Smooth muscle cell (in vitro differentiated cells): ENCODE measurements around the gene TMPRSS11B. TPM values are rescaled to one million over a fixed set of nuclear protein-coding genes. Genes with fewer than 3 reads are reported as not detected.
A peak's percentile ranks its signal among the peaks of the same experiment; 100 is the strongest.

Source experiments
- DNase-seq: peaks from one replicate; lab custom pipeline; 2025; ENCODE audit not compliant: unreplicated experiment; lab: John Stamatoyannopoulos, UW
- H2AFZ ChIP-seq: fragments of 200-600 bp; sonication (generic); 2 replicates; pipeline ENCODE4 v1.6.0; 2016; ENCODE audit warnings: antibody characterized with exemption, low read depth, mild to moderate bottlenecking
- H3F3A ChIP-seq: fragments of 200-600 bp; sonication (generic); 2 replicates; pipeline ENCODE4 v1.6.0; 2017; ENCODE audit warnings: antibody characterized with exemption, low read depth
- H3K27ac ChIP-seq: fragments of 200-600 bp; sonication (generic); 2 replicates; pipeline ENCODE4 v1.5.1; 2016; ENCODE audit warnings: low read depth, mild to moderate bottlenecking
- H3K27me3 ChIP-seq: fragments of 200-600 bp; sonication (generic); 2 replicates; pipeline ENCODE4 v1.6.1; 2016; ENCODE audit warnings: low read depth, mild to moderate bottlenecking
- H3K36me3 ChIP-seq: fragments of 200-600 bp; sonication (generic); 2 replicates; pipeline ENCODE4 v1.5.1; 2016; ENCODE audit warnings: low read depth
- H3K4me1 ChIP-seq: fragments of 200-600 bp; sonication (generic); 2 replicates; pipeline ENCODE4 v1.5.1; 2016; ENCODE audit warnings: low read depth
- H3K4me2 ChIP-seq: fragments of 200-600 bp; sonication (generic); 2 replicates; pipeline ENCODE4 v1.6.0; 2016; ENCODE audit warnings: mild to moderate bottlenecking
- H3K4me3 ChIP-seq: fragments of 200-600 bp; sonication (generic); 2 replicates; pipeline ENCODE4 v1.5.1; 2016; ENCODE audit warnings: mild to moderate bottlenecking
- H3K79me2 ChIP-seq: fragments of 200-600 bp; sonication (generic); 2 replicates; pipeline ENCODE4 v1.6.0; 2016; ENCODE audit warnings: low read depth, mild to moderate bottlenecking
- H3K9ac ChIP-seq: fragments of 200-600 bp; sonication (generic); 2 replicates; pipeline ENCODE4 v1.6.0; 2016; ENCODE audit warnings: low read depth
- H3K9me3 ChIP-seq: fragments of 200-600 bp; sonication (generic); replicated peaks from 2 replicates; pipeline ENCODE4 v1.5.1; 2016; ENCODE audit warnings: low read depth
- H4K20me1 ChIP-seq: fragments of 200-600 bp; sonication (generic); 2 replicates; pipeline ENCODE4 v1.6.0; 2016; ENCODE audit warnings: low read depth
- CTCF ChIP-seq: fragments of 200-600 bp; sonication (generic); IDR thresholded peaks from 2 replicates; pipeline ENCODE4 v1.5.1; 2017; ENCODE audit warnings: borderline replicate concordance, mild to moderate bottlenecking, antibody characterized with exemption; ENCODE audit not compliant: insufficient read depth, poor library complexity, severe bottlenecking
- WGBS: methylation state at CpG from one replicate; pipeline ENCODE4 v1.1.7; 2016; ENCODE audit warnings: low lambda C conversion rate; 5-methylcytosine and 5-hydroxymethylcytosine counted together
- polyA plus RNA-seq: library from polyadenylated mRNA; unstranded; fragments of >200 nt; fragmentation: Nextera tagmentation; extraction: Ambion mirVana; gene quantifications from 2 replicates; pipeline ENCODE4 v1.2.1, GENCODE V29; 2016
- total RNA-seq: library from RNA; depleted of rRNA; stranded (reverse); fragments of >200 nt; gene quantifications from 2 replicates; pipeline ENCODE4 v1.2.3, GENCODE V29; 2014

Gene TMPRSS11B
- total and polyA plus RNA-seq, 2 experiments from 2014 or later = 0.26 to 0.58 TPM

GRCh38 chr4:68271851-68272357 lies 26.4 kb upstream of the TMPRSS11B start:
- Histone ChIP-seq H3K9ac (peak overlapping the region; percentile 70), H3K36me3 (no peaks in the 10 kb centered on the region), H2AFZ (peak overlapping the region; percentile 97), H3K4me3 (peak overlapping the region; percentile 67), H3F3A (no peaks in the 10 kb centered on the region), H3K9me3 (no peaks in the 10 kb centered on the region), H3K27ac (peak overlapping the region; percentile 40), H3K4me1 (peaks cover 7% of the 10 kb centered on the region), H3K79me2 (no peaks in the 10 kb centered on the region), H3K27me3 (no peaks in the 10 kb centered on the region), H3K4me2 (peak overlapping the region; percentile 89), H4K20me1 (no peaks in the 10 kb centered on the region)
- no peak for DNase-seq
- TF ChIP-seq CTCF = peak; percentile 70
- 3% methylated on average over 11 of the region's 11 CpGs for whole genome bisulfite sequencing

GRCh38 chr4:68267433-68267944 lies 22.0 kb upstream of the TMPRSS11B start:
- Histone ChIP-seq H3K4me2 (no peak overlapping the region), H3F3A (no peaks in the 10 kb centered on the region), H3K27ac (peak overlapping the region; percentile 17), H3K9ac (no peak overlapping the region), H4K20me1 (no peaks in the 10 kb centered on the region), H3K4me3 (no peak overlapping the region), H3K79me2 (no peaks in the 10 kb centered on the region), H2AFZ (peak overlapping the region; percentile 76), H3K36me3 (no peaks in the 10 kb centered on the region), H3K9me3 (no peaks in the 10 kb centered on the region), H3K4me1 (peaks cover 3% of the 10 kb centered on the region), H3K27me3 (no peaks in the 10 kb centered on the region)
- DNase-seq = no peak
- 67% methylated on average over 2 of the region's 2 CpGs for WGBS
- no peak for TF ChIP-seq CTCF

GRCh38 chr4:68264875-68265565 lies 19.5 kb upstream of the TMPRSS11B start:
- Histone ChIP-seq H3K4me2 (no peak overlapping the region), H3K9me3 (no peaks in the 10 kb centered on the region), H3F3A (no peaks in the 10 kb centered on the region), H3K27ac (no peak overlapping the region), H4K20me1 (no peaks in the 10 kb centered on the region), H3K9ac (no peak overlapping the region), H2AFZ (no peak overlapping the region), H3K27me3 (no peaks in the 10 kb centered on the region), H3K36me3 (no peaks in the 10 kb centered on the region), H3K4me1 (no peaks in the 10 kb centered on the region), H3K79me2 (no peaks in the 10 kb centered on the region), H3K4me3 (no peak overlapping the region)
- TF ChIP-seq CTCF = no peak
- 86% methylated on average over 3 of the region's 3 CpGs for WGBS
- DNase-seq = no peak
